ENCODE measurements around the gene TXNRD2.

Gene TXNRD2

DNA sequence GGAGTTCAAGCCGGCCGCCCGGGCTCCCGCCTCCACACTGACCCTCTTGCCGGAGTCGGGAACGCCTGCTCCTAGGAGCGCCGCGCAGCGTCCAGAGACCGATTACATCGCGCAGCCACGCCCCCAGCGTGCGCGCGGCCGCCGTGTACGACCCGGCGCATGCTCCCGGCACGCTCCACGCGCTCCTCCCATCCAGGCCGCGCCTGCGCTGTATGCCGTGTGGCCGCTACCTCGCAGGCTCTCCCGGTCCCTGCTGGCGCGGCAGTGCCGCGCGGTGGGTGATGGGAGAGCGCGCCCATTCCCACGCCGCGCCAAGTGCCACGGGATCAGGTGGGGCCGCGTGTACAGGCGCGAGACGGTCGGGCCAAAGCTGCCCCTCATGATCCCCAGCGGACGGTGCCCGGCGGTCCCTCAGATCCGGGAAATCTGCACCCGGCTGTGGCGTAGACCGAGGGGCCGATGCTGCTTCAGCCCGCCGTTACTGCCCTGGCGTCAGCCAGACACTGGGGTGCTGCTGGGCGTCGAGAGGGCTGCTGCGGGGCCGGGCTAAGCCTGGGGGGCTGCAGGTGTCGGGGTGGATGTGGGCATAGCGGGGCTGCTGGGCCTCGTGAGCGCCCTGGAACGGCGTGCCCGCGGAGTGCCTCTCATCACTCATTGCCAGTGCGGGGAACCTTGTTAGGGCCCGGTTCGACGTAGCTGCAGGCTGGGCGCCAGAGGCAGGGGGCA, 86.7 kb downstream of the TXNRD2 start, which contains the start of the genes GNB1L and RTL10:
Gene GNB1L (minus strand): TSS at position 97 of the 726 bp plus-strand sequence. CDS start 33,519 bp downstream, outside the sequence.
Gene RTL10 (minus strand): TSS at position 97 of the 726 bp plus-strand sequence. CDS start 2,613 bp downstream, outside the sequence.
- DNase-seq, result peak; percentile 99

DNA sequence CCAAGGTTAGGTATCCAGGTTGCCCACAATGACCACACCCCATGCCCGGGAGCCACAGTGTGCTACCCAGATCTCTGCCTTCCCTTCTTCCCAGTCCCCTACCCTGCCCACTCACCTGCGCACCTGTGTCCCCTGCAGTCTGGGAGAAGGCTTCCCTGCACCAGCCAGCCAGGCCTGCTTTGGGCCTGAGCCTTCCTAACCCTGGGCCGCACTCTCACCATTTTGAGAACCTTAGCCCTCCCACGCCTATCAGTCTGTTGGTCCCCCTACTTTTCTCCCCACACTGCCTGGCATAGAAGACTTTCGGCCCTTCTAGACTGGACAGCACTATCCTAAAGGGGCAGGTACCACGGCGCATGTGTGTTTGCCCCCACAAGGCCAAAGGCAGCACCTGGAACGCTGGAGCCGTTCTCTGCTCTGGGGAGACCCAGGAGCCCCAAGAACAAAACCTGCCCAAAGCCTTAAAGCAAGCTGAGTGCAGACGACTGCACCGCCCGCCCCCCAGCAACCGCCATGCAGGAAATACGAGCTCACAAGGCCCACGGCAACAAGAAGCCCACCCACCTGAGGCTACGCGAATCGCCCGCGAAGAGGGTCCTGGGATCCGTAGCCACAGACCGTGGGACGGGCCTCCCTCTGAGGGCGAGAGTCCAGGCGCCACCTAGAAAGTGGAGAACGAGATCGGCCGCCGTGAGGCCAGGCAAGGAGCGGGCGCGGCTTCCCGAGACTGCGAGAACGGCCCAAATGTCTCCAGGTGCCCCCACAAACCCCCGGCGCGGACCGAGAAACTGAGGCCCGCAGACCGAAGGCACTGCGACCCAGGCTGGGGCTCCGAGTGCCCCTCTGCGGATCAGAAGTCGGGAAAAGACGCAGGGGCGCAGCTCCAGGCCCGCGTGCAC, 87.5 kb downstream of the TXNRD2 start:
- no peak for DNase-seq

DNA sequence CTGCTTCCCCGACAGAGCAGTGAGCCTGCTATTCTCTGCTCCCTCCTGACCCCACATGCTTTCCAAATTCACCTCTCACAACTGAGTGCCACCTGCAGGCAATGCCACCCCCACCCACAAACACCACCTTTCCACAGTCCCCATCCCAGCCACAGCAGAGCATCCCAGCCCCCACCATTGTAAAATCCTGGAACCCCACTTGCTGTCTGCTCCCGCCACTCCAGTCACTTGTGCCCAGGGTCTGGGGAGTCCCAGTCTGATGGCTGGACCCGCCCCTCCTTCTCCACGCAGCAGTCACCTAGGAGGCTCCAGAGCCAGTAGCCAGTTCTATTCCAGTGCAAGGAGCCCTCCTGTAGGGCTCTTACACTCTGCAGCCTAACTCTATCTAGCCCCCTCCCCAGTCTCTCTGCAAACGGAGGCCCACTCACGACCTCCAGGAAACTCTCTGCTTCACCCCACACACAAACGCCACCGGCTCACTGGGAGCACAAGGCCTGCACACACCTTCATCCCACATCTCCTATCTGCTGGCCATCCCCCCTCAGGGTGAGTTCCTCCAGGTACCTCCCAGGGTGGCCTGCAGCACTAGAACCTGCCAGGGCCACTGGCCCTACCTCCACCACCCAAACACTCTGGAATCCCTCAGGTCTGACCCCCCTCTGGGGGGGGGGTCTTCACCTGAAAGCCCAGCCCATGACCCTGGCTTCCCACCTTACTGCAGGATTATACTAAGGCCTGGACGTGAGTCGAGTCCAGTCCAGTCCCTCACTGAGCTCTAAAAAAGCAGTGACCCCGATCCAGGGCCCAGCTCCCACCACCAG, 88.3 kb downstream of the TXNRD2 start:
- DNase-seq, result no peak

DNA sequence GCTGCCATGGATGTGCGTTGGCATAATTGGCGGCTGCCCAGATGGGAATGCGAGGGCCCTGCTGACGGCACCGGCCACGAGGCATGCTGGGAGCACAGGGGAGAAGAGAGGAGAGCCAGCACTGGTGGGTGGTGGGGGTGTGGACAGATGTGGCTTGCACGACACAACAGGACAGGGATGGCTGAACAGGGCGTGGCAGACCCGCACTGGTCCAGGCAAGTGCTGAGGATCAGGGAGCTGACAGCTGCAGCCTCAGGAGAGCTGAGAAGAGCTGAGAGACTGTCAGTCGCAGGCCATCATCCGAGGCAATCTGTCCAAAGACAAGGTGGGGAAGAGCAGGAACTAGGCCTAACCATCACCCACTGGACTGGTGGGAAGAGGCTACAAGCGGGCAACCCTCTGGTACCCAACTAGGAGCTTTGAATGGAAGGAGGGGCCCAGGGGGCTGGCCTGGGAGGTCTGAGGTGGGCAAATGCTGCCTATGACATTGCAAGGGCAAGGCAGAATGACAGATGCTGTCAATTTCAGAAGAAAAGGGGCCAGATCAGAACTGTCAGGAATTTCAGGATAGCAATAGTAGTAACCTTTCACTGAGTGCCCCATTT, 89.3 kb downstream of the TXNRD2 start:
- DNase-seq, result no peak

DNA sequence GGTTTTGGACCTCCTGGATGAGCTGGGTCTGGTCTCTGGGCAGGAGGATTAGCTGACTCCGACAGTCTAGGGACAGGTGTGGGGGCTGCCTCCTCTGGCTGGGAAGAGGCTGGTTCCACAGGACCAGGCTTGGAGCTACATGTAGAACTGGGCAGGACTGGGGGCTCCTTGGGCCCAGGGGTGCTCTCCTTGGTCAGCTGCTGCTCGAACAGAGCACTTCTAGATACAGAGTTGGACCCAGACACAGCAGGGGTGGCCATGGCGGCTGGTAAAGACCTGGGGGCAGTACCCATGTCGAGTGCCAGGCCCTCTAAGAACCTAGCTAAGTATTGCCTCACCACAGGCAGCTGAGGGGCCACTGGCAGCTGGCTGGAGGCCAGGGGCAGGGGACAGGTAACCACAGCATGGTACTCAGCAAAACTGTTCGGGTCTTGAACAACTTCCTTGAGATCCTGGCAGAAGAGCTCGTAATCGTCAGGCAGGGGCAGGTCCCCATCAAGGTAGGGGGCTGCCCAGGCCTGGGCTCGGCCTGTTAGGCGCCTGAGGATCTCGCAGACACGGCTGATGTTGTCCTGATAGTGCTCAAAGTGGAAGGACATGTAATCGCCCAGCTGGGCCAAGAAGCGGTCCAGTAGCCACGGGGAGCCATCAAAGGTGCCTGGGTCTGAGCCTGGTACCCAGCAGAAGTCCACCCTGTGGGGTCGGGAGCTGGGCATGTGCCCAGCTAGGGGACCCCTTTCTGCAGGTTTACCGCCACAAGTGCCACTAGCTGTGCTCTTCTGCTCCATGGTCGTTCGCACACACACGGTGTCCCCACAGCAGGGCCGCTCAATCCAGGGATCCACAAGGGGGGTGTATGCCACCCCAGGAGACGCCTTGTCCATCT, 90.1 kb downstream of the TXNRD2 start:
- no peak for DNase-seq

DNA sequence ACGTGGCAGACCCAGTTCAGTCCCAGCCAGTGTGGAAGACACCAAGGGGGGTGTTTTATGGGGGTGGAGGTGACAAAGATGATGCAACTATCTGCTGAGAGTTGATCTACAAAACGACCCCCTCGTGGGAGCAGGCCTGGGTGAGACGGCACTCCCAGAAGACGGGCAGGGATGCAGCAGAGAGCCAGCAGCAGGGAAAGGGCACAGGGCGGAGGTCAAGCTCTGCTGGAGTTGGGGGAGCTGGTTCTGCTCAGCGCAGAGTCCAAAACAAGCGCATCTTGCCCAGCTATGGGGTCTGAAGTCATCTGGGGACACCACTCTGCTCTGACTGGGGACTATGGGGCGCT, 90.9 kb downstream of the TXNRD2 start:
- DNase-seq, result no peak

DNA sequence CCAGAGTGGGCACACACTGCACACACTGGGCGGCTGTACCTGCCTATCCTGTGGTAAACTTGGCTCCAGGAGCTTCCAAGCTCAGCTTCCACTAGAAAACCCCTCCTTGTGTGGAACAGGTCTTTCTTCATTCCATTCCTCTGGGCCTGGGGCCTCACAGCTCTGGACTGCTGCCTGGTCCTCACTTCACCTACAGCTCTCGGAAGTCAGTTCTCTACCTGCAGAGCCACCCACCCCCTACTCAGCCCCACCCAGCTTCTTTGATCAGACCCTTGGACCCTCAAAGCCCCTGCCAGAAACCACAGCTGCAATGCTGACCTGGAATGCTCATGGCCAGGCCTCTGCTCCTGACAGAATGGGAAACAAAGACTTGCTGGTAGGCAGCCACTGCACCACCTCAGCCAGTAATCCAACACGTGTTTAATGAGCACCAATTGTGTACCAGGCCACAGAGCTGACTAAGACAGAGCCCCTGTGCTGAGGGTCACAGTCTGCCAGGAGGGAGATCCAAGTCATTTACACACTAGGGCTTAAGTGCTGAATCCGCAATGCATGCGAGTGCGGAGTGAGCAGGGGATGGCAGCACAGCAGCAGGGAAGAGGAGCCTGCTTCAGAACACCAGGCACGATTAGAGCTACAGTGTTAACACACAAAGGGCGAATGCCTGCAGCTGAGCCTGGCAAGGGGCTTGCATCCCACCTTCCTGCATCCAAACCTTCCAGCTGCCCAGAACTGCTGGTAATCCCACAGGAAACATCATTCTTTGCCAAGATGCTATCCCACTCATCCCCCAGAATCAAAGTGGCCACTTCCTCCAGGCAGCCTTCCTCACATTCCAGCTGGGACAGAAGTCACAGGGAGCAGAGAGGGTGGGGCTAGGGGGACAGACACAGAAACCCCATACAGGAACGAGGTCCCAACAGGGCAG, 91.5 kb downstream of the TXNRD2 start:
- no peak for DNase-seq

DNA sequence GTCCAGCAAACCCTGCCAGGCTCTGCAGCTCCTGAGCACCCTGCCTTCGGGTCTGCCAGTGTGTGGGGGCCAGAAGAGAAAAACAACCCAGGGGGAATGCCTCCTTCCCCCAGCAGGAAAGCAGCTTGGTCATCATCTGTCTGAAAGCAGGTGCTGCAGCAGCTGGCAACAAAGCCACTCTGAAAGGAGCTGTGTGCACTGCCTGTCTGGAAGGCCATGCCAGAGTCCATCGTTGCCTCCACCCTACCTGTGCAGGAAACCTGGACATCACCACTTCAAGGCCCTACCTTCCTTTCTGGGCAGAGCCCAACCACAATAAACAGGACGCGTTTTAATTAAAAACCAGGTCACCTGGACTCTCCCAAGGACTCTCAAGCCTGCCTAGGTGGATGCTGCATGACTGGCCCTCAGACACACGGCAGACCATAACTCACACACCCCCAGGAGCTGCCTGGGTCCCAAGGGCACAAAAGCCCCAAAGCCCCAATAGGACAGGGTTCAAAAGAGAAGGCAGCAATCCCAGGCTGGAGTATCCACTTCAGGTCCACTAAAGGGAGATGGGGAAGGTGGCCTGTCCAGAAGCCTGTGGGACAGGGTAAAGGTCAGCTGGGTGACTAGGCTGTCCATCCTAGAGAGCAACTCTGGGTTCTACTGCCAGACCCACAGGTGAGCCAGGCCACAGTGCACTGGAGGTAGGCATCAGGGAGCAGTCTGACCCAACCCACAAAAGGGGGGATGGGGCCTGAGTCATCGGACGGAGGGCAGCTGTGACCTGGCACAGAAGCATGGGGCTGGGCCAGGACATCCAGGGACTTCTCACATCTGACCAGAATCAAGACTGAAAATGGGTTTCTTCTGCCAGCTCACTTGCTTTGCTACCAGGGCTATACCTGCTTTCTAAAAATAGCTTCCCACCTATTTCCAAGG, 93.1 kb downstream of the TXNRD2 start:
- no peak for DNase-seq

DNA sequence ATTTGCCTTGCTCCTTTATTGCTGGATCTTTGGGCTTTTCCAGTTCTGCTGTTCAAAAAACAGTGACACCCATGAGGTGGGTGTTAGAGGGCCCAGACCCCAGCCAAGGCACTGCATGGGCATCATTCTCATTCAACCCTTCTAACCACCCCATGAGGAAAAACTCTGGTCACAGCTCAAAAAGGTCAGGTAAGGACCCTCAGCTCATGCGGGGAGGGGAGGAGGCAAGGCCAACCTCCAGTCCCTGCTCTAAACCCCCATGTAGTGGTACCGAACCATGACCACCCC, 94.3 kb downstream of the TXNRD2 start:
- no peak for DNase-seq

DNA sequence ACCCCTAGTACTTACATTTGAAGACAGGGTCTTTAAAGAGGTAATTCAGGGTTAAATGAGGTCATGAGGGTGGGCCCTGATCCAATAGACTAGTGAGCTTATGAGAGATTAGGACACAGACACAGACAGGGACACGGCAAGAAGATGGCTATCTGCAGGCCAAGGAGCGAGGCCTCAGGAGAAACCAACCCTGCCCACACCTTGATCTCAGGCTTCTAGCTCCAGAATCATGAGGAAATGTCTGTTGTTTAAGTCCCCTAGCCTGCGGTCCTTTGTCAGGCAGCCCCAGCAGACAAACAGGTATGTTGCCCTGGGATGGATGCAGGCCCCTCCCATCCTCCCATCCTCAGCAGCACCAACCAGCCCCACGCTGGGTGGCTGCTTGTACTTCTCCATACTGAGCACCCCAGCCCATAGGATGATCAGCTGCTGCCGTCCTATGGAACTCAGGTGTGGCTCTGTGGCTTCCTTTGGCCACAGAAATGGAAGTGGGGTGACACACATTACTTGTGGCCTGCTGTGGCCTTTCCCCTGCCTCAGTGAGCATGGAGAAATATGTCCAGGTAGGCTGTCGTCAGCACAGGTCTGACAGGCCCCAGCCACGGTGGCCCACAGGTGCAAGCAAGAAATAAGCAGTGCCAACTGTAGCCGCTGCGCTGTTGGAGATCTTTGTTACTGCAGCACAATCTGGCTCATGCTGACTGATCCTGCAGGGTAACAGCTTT, 94.8 kb downstream of the TXNRD2 start:
- no peak for DNase-seq

DNA sequence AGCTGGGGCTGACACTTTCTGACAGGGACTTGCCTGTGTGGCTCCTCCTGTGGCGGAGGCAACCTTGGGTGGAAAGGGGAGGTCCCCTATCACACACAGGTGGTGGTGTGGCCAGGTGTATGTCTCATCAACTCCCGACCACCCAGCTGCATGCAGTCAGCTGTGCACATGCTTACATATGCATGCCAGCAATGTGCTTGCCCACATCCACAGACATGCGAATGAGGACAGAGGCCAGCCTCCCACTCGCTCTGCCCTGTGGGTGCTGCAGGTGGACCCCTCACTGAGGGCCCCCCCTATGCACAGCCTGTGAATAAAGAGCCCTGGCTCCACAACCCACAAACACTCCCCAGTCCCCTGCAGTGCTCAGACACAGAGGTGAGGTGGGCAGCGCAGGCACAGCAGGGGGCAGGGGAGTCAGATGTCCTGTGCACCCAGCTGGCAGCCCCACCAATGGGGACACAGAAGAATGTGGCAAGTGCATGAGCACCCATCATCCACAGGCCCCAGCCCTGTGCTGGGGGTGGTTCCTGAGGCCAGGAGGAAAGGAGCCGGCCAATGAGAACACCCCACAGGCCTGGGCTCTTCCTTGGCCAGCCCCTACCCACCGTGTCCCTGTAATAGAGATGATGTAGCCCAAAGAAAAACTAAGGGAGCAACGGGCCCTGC, 96.4 kb downstream of the TXNRD2 start:
- no peak for DNase-seq

DNA sequence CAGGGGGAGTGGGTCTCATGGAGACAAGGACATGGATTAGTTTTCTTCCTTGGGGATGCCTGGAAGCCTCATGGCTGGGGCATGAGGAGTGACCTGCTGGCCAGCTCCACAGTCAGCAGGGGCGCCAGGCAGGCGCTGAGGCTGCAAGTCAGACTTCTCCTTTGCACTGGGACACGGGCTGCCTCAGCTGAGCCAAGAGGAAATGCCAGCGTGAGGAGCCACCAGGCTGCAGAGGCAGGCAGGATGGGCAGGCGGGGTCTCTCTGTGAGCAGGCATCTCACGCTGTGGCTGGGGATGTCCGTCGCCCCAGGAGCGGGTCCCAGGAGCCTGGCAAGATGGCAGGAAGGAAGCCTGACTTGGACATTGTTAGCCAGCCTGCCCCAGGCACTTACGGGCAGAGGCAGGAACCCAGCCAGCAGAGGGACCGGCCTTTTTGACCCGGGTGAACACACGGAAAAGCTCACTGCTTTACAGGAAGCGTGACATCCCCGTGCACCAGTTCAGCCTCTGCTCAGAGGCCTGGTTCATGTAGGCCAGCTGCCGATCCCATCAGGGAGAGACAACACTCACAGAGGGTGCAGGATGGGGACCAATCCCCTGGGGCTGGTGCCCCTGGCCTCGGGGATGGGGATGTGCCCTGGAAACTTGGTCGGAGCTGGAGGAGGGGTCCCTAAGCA, 97.1 kb downstream of the TXNRD2 start:
- peak; percentile 4 for DNase-seq

DNA sequence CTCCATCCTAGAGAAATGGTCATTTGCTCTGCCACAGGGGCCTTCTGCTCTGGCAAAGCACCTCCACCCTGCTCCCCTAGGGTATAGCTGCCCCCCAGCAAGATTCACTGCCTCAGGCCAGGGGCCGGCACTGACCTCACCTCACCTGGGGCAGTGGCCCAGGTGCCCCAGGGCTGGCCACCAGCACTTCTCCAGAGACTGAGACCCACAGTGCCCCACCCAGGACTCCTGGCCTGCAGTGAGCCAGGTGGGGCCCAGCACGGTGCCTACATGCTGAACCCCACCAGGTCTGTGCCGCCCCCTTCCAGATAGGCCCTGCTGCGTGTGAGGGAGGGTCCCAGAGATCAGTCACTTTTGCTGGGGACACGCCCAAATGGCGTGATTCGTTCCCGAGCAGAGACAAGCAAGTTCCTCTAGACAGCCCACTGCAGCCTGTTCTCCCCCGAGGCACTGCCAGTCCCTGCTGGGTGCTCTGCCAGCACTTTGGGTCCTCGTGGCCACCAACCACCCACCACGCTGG, 97.7 kb downstream of the TXNRD2 start:
- DNase-seq, result peak; percentile 11

DNA sequence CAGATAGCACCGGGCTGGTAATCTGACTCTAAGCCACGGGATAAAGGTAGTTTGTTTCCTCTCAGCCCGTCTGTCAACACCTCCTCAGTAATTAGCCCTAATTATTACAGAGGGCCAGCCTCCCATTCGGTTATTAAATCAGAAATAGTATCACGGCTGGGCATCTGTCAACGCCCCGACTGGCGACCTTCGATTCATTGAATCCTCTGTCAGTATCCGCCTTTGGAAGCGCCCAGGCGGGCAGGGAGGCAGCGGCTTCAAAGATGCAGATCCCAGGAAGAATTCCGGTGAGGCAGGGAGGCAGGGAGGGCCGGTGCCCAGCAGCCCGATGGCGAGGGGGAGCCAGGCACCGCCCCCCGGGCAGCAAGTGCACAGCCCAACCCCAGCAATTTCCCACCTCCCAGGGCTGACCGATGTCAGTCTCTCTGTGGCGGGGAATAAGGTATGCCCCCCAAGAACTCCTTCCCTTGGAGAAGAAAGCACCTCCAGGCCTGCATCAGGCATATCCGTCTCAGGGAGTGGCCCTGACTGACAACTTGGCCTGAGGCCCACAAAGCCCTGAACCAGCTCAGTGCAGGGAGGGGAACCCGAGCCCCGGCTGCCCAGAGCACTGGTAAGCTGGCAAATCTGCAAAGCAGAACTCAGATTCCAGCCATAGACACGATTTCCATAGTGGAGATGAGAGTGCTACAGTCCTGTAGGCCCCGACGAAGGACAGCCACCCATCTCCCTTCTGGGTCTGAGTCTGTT, 98.3 kb downstream of the TXNRD2 start:
- DNase-seq, result peak; percentile 24

DNA sequence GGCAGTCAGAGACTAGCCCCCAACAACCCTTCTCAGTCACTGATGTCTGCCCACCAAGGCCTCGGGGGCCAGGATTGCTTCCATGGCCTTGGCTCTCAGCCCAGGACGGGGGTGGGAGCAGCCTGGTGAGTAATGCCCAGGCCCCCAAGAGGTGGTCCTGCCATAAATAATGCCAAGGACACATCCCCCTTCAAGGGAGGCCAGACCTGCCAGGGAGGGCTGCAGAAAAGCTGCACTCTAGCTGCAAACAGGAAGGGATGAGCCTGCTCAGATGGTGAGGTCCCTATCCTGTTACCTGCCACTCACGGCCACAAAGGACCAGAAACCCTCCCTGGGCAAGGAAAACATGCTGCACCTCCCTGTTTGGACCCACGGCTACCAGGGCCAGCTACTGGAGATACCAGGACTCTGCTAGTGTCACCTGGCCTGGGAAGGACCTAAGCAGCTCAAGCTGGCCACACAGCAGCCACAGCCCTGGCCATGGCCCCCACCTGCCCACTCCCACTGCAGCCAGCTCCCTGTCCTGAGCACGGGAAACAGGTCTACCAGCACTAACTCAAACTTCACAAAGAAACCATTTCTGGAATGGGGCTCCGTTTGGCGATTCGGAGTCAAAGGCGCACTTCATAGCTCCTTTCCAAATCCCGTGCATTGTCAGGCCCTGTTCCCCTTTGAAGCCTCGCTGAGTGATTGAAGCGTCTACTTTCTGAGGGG, 99.1 kb downstream of the TXNRD2 start:
- peak; percentile 23 for DNase-seq
